Bronchus fibroblast of lung (primary cell): ENCODE results near the gene ACTR3C. TPM values are rescaled to one million over a fixed set of nuclear protein-coding genes. Genes with fewer than 3 reads are reported as not detected.

Experiments used
- total RNA-seq: library from RNA; depleted of rRNA; stranded (reverse); fragments of >200 nt; gene quantifications from 2 replicates; pipeline ENCODE4 v1.2.3, GENCODE V29; 2015

The ACTR3C gene
- total RNA-seq = 0.17 and 0.45 TPM in 2 replicates

GRCh38 chr7:150322833-150323681 is at the start of gene ACTR3C, which contains the start of gene LRRC61:
Gene ACTR3C, minus strand, starts transcription at chr7:150323545. Its CDS starts 28,249 bp downstream, at chr7:150295296.
Gene LRRC61, plus strand, starts transcription at chr7:150323355. Its CDS starts 13,507 bp downstream, at chr7:150336862.

DNA sequence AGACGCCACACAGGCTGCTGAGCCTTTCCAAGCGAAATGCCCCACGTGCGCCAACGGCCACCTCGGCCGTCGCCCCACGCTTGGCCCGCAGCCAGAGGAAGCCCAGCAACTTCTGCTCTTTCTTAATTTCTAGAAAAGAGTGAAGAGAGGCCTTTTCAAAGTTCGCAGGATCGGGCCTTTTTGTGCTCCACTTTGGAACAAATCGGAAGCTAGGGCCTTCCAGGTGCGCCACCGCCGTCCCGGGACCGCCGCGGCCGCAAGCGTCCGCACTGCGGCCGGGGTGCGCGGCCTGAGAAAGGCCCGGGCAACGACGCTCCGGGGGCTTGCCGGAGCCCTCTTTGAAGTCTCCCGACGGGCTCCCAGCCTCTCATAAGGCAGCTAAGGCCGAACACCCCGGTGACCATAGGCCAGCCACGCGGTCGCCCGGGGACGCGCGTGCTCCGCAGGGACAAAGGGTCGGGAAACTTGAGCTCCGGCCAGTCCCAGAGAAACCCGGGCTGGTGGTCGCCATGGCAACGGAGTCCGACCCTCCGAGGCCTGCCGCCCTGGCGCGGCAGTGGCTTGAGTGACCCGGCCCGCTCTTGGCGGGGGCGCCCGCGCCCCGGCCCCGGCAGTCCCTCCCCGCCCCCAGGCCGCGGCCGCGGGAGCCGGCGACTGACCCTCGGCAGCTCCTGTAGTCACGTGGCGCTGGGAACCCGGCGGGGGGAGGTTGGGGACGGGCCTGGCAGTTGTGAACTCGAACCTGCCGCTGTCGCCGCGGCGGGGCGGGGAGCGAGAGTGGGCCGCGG is 44.9 kb upstream of the ACTR3C start, which contains the start of gene REPIN1:
REPIN1 (plus strand) TSS at position 727 of the 788 bp plus-strand sequence. CDS start 890 bp downstream, outside the sequence.

DNA sequence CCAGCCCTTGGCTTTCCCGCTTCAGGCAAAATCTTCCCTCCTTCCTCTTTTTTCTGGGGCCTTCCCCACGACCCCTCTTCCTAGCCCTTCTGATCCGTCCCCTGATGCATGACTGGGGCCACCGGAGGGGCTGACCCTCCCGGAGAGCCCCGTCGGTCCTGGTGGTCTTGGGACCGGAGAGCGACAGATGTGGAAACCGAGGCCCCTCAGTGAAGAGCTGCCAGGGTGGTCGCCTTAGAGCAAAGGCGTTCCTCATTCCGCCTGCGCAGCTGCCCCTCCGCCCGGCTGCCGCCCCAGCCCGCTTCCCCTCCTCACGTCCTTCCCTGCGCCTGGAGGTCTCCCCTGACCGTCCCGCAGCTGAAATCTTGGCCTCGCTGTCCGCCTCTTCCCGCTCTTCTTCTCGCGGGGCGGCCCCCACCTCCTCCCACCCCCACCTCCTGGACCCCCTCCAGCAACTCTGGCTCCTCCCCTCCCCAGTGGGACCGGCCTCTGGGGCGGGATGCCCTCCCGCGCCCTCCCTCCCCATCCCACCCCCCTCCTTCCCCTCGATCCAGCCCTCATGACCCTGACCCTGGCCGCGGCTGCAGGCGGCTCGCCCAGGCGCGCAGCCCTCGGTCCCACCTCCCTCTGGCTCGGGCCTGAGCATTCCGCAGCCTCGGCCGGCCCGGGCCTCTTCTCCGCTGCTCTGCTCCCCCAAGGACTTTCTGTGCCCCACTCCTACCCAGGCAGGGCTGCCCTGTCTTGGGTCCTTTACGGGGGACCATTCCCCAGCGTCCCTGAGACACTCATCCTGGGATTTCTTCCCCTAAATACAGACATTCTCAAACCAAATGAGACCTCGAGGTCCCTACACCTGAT is 18.1 kb upstream of the ACTR3C start, which contains the start of gene RARRES2:
RARRES2 (minus strand) TSS at position 367 of the 858 bp plus-strand sequence. CDS start 1,020 bp downstream, outside the sequence.

Other genes with a start within 250 kb of the ACTR3C start
- gene LRRC61, start 190 bp downstream of the ACTR3C start, total RNA-seq = 6.7 and 6.8 TPM in 2 replicates
- 9.5 and 11.9 TPM in 2 replicates for gene RARRES2, start 18.1 kb upstream of the ACTR3C start, total RNA-seq
- 70.2 and 75.7 TPM in 2 replicates for gene REPIN1, start 45.3 kb upstream of the ACTR3C start, total RNA-seq
- 5.9 and 7.4 TPM in 2 replicates for gene ZNF775, start 55.8 kb upstream of the ACTR3C start, total RNA-seq
- gene GIMAP8, start 127.1 kb upstream of the ACTR3C start, total RNA-seq = not detected in 2 replicates
- gene GIMAP7, start 191.3 kb upstream of the ACTR3C start, total RNA-seq = not detected in 2 replicates
- not detected in 2 replicates for gene GIMAP4, start 243.8 kb upstream of the ACTR3C start, total RNA-seq